WTC11 (cell line): ENCODE measurements around the gene COMMD7. TPM values are rescaled to one million over a fixed set of nuclear protein-coding genes. Genes with fewer than 3 reads are reported as not detected.

ENCODE experiments used
- ATAC-seq: fragments of 200-7000 bp; cut with Tn5 transposase; 2 replicates; pipeline ENCODE4 v1.10.0; 2021; ENCODE audit warnings: mild to moderate bottlenecking, moderate library complexity
- CTCF ChIA-PET: fragments of 300-600 bp; sonication (Branson Sonifier 250); formaldehyde crosslinking; loops from one replicate; lab custom pipeline; 2021; ENCODE audit warnings: antibody characterized with exemption; lab: Charles Lee
- POLR2A ChIA-PET: fragments of 350-600 bp; sonication (Branson Sonifier 250); formaldehyde crosslinking; loops from one replicate; lab custom pipeline; 2021; ENCODE audit warnings: antibody characterized with exemption; lab: Charles Lee
- DNase-seq: peaks from one replicate; pipeline ENCODE4 v3.0.0; 2021; ENCODE audit warnings: low spot score
- H3K27ac Mint-ChIP-seq: 2 replicates; pipeline ENCODE4 v1.8.0; 2021; ENCODE audit warnings: mixed read lengths
- H3K27me3 Mint-ChIP-seq: 2 replicates; pipeline ENCODE4 v1.8.0; 2021; ENCODE audit warnings: low read depth, mild to moderate bottlenecking, moderate library complexity, mixed read lengths
- H3K36me3 Mint-ChIP-seq: 2 replicates; pipeline ENCODE4 v1.8.0; 2021; ENCODE audit warnings: mixed read lengths
- H3K4me1 Mint-ChIP-seq: 2 replicates; pipeline ENCODE4 v1.8.0; 2022; ENCODE audit warnings: mixed read lengths
- H3K4me3 Mint-ChIP-seq: 2 replicates; pipeline ENCODE4 v1.8.0; 2021; ENCODE audit warnings: mild to moderate bottlenecking, moderate library complexity, mixed read lengths
- H3K9me3 Mint-ChIP-seq: 2 replicates; pipeline ENCODE4 v1.8.0; 2021; ENCODE audit warnings: mixed read lengths
- AFF4 ChIP-seq: sonication (generic); formaldehyde crosslinking; IDR thresholded peaks from 2 replicates; pipeline ENCODE4 v1.8.1; 2023; ENCODE audit warnings: mild to moderate bottlenecking, missing genetic modification reagents, borderline replicate concordance
- ATF3 ChIP-seq: sonication (generic); formaldehyde crosslinking; conservative IDR thresholded peaks from 2 replicates; pipeline ENCODE4 v1.8.1; 2022; ENCODE audit warnings: mild to moderate bottlenecking, missing genetic modification reagents
- E2F1 ChIP-seq: sonication (generic); formaldehyde crosslinking; IDR thresholded peaks from 2 replicates; pipeline ENCODE4 v1.8.0; 2022; ENCODE audit warnings: mild to moderate bottlenecking, missing genetic modification reagents
- FOXJ3 ChIP-seq: sonication (generic); formaldehyde crosslinking; IDR thresholded peaks from 2 replicates; pipeline ENCODE4 v1.9.0; 2021; ENCODE audit warnings: missing genetic modification reagents, mild to moderate bottlenecking, borderline replicate concordance
- FOXK1 ChIP-seq: sonication (generic); formaldehyde crosslinking; IDR thresholded peaks from 2 replicates; pipeline ENCODE4 v1.8.0; 2022; ENCODE audit warnings: mild to moderate bottlenecking, moderate library complexity, missing genetic modification reagents
- MXD4 ChIP-seq: fragments of 250-450 bp; sonication (Bioruptor Pico); IDR thresholded peaks from 2 replicates; pipeline ENCODE4 v1.8.0; 2021; ENCODE audit warnings: mild to moderate bottlenecking, moderate library complexity, borderline replicate concordance
- RELA ChIP-seq: sonication (generic); formaldehyde crosslinking; IDR thresholded peaks from 2 replicates; pipeline ENCODE4 v1.8.1; 2022; ENCODE audit warnings: missing genetic modification reagents, mild to moderate bottlenecking, borderline replicate concordance
- SP1 ChIP-seq: sonication (generic); formaldehyde crosslinking; conservative IDR thresholded peaks from 2 replicates; pipeline ENCODE4 v1.8.1; 2022; ENCODE audit warnings: missing genetic modification reagents
- TEAD4 ChIP-seq: sonication (generic); formaldehyde crosslinking; IDR thresholded peaks from 2 replicates; pipeline ENCODE4 v1.8.0; 2022; ENCODE audit warnings: mild to moderate bottlenecking, missing genetic modification reagents
- ZMAT4 ChIP-seq: fragments of 250-450 bp; sonication (Bioruptor Pico); IDR thresholded peaks from 2 replicates; pipeline ENCODE4 v1.9.0; 2021; ENCODE audit warnings: mild to moderate bottlenecking
- ZNF317 ChIP-seq: sonication (generic); formaldehyde crosslinking; IDR thresholded peaks from 2 replicates; pipeline ENCODE4 v1.8.1; 2023; ENCODE audit warnings: low read depth, mild to moderate bottlenecking, moderate library complexity, missing genetic modification reagents, borderline replicate concordance
- total RNA-seq: library from RNA; stranded (reverse); gene quantifications from 3 replicates; pipeline ENCODE4 v1.2.3, GENCODE V29; 2021
- TF ChIP-seq, protein P1 (sequence below): fragments of 250-450 bp; sonication (Bioruptor Pico); IDR thresholded peaks from 2 replicates; pipeline ENCODE4 v1.9.0; 2021; ENCODE audit warnings: moderate library complexity, mild to moderate bottlenecking, inconsistent platforms, borderline replicate concordance
- TF ChIP-seq, protein P2 (sequence below): sonication (generic); formaldehyde crosslinking; IDR thresholded peaks from 2 replicates; pipeline ENCODE4 v1.8.1; 2022; ENCODE audit warnings: mild to moderate bottlenecking, missing genetic modification reagents, moderate library complexity, borderline replicate concordance
- TF ChIP-seq, protein P3 (sequence below): sonication (generic); formaldehyde crosslinking; IDR thresholded peaks from 2 replicates; pipeline ENCODE4 v1.8.0; 2022; ENCODE audit warnings: mild to moderate bottlenecking, missing genetic modification reagents
- TF ChIP-seq, protein P4 (sequence below): sonication (generic); formaldehyde crosslinking; IDR thresholded peaks from 2 replicates; pipeline ENCODE4 v1.8.0; 2023; ENCODE audit warnings: mild to moderate bottlenecking, missing genetic modification reagents
- TF ChIP-seq, protein P5 (sequence below): sonication (generic); formaldehyde crosslinking; IDR thresholded peaks from 2 replicates; pipeline ENCODE4 v1.8.1; 2023; ENCODE audit warnings: mild to moderate bottlenecking, missing genetic modification reagents
- TF ChIP-seq, protein P6 (sequence below): sonication (generic); formaldehyde crosslinking; IDR thresholded peaks from 2 replicates; pipeline ENCODE4 v1.8.0; 2023; ENCODE audit warnings: missing genetic modification reagents, mild to moderate bottlenecking, borderline replicate concordance

Gene COMMD7
- total RNA-seq, 1 experiment from 2014 or later = 42.3 TPM

DNA sequence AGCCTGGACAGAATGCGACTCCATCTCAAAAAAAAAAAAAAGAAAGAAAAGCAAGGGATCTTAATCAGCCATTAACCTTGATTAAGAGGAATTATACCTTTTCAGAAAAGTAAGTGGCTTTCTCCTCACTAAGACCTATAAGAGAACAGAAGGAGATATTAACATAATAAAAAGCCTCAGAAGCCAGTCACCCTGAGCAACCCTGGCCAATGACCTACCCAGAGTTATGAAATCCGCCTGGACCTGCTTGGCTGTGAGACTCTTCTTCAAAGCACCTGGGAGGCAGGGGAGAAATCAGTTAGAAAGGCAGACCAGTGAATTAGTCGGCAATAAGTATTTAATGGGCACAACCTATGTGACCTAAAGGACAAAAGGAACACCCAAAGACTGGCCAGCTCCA is 36.8 kb downstream of the COMMD7 start:
- H3K4me3 Mint-ChIP-seq = no peak overlapping the region
- ChIA-PET POLR2A (no interaction called here), CTCF (interaction anchor here (0.6 to 2.0 kb wide), 4 partner anchors 33 to 83 kb away, joined by 3 to 5 read pairs (median 4); no protein-coding TSS in a partner anchor)
- H3K9me3 Mint-ChIP-seq = no peaks in the 10 kb centered on the region
- H3K36me3 Mint-ChIP-seq = peaks cover 39% of the 10 kb centered on the region
- DNase-seq (no peak), ATAC-seq (no peak)
- no peaks in the 10 kb centered on the region for H3K27me3 Mint-ChIP-seq
- peak overlapping the region; percentile 75 for H3K27ac Mint-ChIP-seq
- peaks cover 55% of the 10 kb centered on the region for H3K4me1 Mint-ChIP-seq
- TF ChIP-seq, protein P1, sequence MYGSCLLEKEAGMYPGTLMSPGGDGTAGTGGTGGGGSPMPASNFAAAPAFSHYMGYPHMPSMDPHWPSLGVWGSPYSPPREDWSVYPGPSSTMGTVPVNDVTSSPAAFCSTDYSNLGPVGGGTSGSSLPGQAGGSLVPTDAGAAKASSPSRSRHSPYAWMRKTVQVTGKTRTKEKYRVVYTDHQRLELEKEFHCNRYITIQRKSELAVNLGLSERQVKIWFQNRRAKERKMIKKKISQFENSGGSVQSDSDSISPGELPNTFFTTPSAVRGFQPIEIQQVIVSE (CRISPR knock-in tag) = no peak
- TF ChIP-seq, protein P2, sequence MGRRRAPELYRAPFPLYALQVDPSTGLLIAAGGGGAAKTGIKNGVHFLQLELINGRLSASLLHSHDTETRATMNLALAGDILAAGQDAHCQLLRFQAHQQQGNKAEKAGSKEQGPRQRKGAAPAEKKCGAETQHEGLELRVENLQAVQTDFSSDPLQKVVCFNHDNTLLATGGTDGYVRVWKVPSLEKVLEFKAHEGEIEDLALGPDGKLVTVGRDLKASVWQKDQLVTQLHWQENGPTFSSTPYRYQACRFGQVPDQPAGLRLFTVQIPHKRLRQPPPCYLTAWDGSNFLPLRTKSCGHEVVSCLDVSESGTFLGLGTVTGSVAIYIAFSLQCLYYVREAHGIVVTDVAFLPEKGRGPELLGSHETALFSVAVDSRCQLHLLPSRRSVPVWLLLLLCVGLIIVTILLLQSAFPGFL (CRISPR knock-in tag) = no peak
- TF ChIP-seq SP1 (CRISPR knock-in tag) (no peak), MXD4 (CRISPR knock-in tag) (no peak), FOXK1 (CRISPR knock-in tag) (no peak), RELA (CRISPR knock-in tag) (no peak), ZNF317 (CRISPR knock-in tag) (no peak), ZMAT4 (CRISPR knock-in tag) (no peak), AFF4 (CRISPR knock-in tag) (no peak), FOXJ3 (CRISPR knock-in tag) (no peak), E2F1 (CRISPR knock-in tag) (no peak), ATF3 (CRISPR knock-in tag) (no peak), TEAD4 (CRISPR knock-in tag) (no peak)
- TF ChIP-seq, protein P3, sequence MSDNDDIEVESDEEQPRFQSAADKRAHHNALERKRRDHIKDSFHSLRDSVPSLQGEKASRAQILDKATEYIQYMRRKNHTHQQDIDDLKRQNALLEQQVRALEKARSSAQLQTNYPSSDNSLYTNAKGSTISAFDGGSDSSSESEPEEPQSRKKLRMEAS (CRISPR knock-in tag) = no peak
- TF ChIP-seq, protein P4, sequence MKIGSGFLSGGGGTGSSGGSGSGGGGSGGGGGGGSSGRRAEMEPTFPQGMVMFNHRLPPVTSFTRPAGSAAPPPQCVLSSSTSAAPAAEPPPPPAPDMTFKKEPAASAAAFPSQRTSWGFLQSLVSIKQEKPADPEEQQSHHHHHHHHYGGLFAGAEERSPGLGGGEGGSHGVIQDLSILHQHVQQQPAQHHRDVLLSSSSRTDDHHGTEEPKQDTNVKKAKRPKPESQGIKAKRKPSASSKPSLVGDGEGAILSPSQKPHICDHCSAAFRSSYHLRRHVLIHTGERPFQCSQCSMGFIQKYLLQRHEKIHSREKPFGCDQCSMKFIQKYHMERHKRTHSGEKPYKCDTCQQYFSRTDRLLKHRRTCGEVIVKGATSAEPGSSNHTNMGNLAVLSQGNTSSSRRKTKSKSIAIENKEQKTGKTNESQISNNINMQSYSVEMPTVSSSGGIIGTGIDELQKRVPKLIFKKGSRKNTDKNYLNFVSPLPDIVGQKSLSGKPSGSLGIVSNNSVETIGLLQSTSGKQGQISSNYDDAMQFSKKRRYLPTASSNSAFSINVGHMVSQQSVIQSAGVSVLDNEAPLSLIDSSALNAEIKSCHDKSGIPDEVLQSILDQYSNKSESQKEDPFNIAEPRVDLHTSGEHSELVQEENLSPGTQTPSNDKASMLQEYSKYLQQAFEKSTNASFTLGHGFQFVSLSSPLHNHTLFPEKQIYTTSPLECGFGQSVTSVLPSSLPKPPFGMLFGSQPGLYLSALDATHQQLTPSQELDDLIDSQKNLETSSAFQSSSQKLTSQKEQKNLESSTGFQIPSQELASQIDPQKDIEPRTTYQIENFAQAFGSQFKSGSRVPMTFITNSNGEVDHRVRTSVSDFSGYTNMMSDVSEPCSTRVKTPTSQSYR (CRISPR knock-in tag) = no peak
- TF ChIP-seq, protein P5, sequence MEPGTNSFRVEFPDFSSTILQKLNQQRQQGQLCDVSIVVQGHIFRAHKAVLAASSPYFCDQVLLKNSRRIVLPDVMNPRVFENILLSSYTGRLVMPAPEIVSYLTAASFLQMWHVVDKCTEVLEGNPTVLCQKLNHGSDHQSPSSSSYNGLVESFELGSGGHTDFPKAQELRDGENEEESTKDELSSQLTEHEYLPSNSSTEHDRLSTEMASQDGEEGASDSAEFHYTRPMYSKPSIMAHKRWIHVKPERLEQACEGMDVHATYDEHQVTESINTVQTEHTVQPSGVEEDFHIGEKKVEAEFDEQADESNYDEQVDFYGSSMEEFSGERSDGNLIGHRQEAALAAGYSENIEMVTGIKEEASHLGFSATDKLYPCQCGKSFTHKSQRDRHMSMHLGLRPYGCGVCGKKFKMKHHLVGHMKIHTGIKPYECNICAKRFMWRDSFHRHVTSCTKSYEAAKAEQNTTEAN (CRISPR knock-in tag) = no peak
- TF ChIP-seq, protein P6, sequence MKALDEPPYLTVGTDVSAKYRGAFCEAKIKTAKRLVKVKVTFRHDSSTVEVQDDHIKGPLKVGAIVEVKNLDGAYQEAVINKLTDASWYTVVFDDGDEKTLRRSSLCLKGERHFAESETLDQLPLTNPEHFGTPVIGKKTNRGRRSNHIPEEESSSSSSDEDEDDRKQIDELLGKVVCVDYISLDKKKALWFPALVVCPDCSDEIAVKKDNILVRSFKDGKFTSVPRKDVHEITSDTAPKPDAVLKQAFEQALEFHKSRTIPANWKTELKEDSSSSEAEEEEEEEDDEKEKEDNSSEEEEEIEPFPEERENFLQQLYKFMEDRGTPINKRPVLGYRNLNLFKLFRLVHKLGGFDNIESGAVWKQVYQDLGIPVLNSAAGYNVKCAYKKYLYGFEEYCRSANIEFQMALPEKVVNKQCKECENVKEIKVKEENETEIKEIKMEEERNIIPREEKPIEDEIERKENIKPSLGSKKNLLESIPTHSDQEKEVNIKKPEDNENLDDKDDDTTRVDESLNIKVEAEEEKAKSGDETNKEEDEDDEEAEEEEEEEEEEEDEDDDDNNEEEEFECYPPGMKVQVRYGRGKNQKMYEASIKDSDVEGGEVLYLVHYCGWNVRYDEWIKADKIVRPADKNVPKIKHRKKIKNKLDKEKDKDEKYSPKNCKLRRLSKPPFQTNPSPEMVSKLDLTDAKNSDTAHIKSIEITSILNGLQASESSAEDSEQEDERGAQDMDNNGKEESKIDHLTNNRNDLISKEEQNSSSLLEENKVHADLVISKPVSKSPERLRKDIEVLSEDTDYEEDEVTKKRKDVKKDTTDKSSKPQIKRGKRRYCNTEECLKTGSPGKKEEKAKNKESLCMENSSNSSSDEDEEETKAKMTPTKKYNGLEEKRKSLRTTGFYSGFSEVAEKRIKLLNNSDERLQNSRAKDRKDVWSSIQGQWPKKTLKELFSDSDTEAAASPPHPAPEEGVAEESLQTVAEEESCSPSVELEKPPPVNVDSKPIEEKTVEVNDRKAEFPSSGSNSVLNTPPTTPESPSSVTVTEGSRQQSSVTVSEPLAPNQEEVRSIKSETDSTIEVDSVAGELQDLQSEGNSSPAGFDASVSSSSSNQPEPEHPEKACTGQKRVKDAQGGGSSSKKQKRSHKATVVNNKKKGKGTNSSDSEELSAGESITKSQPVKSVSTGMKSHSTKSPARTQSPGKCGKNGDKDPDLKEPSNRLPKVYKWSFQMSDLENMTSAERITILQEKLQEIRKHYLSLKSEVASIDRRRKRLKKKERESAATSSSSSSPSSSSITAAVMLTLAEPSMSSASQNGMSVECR (CRISPR knock-in tag) = no peak
